ENCODE data around the gene TAPT1.

The TAPT1 gene

DNA sequence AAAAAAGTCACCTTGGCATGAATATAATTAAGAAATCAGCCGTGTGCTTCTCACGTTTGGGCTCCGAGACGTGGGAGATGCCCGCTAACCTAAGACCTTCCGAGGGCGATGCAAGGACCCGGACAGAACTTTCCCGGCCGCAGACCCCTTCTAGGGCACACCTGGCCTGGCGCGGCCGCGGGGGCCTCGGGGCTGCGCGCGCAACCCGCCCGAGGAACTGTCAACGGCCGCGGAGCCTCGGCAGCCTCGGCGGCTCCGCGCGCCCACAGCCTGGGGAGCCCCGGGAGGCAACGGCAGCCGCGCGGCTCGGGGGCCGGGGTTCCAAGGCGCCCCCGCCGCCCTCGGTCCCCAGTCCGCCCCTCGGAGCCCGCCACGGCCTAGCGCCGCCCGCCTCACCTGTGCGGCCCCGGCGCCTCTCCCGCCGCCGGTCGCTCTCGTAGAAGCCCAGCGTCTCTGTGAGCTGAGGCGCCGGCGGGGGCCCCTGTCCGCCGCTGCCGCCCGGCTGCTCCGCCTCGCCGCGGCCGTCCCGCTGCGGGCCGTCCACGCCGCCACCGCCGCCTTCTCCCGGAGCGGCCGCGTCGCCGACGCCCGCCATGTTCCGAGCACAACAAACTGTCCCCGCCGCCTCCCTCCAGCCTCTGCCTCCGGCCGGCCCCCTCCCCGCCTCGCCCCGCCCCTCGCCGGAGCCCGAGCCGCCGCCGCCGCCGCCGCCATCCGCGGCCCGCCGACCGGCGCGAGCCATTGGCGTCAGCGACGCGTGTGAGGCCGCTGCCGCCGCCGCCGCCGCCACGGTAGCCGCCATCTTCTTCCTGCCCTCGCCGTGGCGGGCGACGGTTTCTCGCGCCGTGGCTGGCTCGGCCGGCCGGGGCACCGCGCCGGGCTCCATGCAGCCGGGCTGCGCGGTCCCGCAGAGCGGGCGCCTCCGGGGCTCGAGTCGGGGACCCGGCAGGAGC, at the start of gene TAPT1:
Gene TAPT1 (minus strand): TSS at position 609 of the 953 bp plus-strand sequence. CDS start 14 bp downstream, at position 595.
- peak; percentile 32 for DNase-seq

DNA sequence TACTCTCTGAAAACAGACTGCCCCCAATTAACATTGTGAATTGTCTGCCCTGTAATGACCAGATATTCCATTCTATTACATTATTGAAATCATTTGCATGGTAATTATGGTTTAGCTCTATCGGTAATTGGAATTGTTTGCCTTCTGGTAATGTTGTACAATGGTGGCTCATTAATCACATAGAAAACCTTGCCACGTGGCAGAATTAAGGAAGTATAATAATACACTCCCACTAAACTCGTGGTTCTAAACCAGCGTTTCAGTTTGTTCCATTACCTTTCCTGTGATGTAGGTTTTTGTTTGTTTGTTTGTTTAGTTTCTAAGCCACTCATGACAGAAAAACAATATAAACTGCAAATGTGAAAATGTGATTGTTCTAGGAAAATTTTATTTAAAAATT, 45.1 kb upstream of the TAPT1 start:
- DNase-seq, result no peak

- no peak for DNase-seq
These were observed 44.4 kb upstream of the TAPT1 start for GRCh38 chr4:16270454-16271328.

DNA sequence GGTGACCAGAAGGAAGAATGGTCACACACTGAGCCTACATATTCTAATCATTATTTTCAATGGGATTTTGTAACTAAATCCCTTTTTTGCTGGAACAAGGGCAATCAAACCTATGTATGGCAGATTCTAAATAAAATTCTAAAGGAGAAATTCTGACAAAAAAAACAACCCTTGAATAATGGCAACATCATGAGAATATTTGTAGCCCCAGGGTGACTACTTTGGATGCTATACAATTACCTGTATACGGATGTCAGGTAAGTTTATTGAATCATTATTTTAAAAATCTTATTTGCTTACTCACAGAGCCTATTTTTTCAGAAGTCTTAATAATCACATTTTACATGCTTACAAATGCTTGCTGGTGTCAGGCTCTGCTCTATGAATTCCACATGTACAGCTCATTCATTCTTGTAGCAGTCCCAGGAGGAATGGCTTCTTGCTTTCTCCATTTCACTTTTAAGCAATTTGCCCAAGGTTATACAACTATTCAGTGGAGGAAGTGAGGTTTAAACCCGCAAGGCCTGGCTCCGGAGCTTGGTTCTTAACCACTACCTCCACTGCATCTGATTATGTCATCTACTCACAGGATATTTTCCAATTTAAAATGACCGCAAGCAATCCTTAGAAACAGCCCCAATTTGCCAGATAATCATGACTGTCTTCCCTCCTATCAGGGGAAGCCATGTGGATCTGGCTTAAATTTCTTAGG, 43.6 kb upstream of the TAPT1 start:
- DNase-seq, result peak; percentile 33

DNA sequence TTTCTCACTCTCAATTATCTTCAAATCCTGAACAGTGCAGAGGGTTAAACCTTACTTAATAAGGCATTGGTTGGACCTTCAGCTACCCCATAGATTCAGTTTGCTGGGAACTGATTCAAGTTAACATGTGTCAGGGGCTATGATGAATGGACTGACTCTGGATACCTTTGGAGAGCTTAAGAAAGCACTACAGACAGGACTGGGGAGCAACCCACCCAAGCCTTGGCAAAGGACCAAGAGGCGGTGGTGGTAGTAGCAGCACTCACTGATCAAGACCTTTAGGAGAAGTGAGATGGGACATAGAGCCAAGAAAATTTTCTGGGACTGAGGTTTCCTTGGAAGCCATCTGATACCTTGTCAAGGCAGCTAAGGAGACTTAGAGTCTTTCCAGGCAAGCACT, 43.0 kb upstream of the TAPT1 start:
- DNase-seq, result no peak

GRCh38 chr4:16268290-16268689, 42.0 kb upstream of the TAPT1 start:
- DNase-seq, result no peak

- no peak for DNase-seq
These were observed 41.4 kb upstream of the TAPT1 start for GRCh38 chr4:16267639-16268038.

GRCh38 chr4:16265820-16266219, 39.5 kb upstream of the TAPT1 start:
- no peak for DNase-seq

DNA sequence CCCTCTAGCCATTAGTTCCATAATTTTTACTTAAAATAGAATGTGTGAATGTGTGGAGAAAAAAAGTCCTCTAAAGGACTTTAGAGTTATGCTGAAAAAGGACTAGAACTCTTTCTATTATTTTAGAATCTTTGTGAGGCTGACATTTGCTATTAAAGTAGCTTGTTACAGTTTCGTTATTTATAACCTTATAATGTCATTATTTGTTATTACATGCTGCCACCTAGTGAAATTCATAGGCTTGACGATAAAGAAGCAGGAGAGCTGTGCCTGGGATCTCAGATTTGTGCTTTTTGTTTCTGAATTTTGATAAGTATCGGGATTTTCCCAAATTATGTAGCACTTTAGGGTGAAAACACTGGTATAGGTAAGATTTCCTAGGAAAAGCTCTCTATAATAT, 38.5 kb upstream of the TAPT1 start:
- no peak for DNase-seq

DNA sequence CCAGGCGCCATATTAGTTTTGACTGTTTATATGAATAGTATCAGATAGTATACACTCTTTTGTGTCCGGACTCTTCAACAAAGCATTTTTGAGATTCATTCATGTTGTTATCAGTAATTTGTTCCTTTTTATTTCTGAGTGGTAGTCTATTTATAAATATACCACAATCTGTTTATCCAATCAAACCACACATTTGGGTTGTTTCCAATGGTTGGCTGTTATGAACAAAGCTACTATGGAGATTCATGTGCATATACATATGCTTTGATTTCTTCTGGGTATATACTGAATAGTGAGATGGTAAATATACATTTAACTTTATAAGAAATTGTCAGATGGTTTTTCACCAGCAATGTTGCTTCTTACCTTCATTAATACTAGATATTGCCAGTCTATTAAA, 36.8 kb upstream of the TAPT1 start:
- no peak for DNase-seq

DNA sequence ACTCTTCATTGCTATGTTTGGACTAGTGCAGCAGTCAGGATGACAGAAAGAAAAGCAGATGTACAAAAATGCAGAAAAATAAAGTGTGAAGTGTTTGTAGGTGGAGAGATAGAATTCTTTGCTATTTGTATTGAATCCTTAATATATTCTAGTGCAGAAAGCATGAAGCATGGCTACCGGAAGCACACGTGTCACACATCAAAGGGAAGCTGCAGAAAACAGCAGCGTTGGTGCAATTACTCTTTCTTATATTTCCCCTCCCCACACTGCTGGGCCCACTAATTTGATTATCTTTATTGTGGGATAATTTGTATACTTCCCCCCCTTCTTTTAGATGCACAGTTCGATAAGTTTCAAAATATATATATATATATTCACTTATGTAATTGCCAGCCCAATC, 35.9 kb upstream of the TAPT1 start:
- no peak for DNase-seq

GRCh38 chr4:16261313-16261878, 35.1 kb upstream of the TAPT1 start:
- no peak for DNase-seq

DNA sequence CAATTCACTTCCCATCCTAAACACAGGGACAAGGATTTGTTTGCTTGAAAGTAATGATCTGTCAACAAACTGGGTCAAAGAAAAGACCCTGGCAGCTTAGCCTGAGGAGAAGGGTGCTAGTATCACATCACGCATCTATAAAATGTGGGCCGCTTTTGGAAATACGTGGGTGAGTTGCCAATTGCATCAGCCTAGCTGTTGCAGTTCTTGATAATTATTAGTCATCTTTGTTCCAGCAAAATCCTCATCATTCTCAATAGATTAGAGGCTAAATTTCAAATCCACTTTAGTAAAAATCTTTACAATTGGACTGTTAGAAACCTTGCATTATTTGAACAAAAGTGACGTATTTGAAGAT, 33.6 kb upstream of the TAPT1 start:
- DNase-seq, result no peak

- no peak for DNase-seq
These were observed 33.1 kb upstream of the TAPT1 start for GRCh38 chr4:16259241-16259888.

DNA sequence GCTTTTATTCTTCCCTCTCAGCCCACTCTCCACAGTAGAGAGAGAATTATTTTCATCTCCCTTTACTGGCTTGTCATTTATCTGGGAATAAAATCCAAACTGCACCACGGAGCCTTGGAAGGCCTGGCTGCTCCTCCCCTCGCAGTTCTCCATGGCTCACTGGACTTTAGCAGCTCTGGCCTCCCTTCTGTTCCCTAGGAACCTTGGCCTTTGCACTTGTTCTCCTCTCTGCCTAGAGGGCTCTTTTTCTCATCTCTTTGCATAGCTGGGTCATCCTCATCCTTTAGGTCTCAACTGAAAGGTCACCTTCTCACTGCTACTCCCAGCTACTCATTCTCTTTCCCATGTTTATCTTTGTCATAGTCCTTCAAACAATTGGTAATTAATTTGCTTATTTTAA, 31.3 kb upstream of the TAPT1 start:
- DNase-seq, result no peak

GRCh38 chr4:16256343-16256742, 30.1 kb upstream of the TAPT1 start:
- no peak for DNase-seq

DNA sequence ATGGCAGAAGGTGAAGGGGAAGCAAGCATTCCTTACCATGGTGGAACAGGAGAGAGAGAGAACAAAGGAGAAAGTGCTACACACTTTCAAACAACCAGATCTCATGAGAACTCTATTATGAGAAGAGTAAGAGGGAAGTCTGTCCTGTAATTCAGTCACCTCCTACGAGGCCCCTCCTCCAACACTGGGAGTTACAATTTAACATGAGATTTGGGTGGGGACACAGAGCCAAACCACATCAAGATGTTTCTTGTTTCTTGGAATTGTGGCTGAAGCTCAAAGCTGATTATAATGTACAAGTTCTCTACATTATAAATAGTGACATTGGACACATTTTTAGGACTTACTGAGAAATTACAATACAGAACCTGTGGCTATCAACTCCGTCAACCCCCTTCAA, 29.5 kb upstream of the TAPT1 start:
- DNase-seq, result no peak

DNA sequence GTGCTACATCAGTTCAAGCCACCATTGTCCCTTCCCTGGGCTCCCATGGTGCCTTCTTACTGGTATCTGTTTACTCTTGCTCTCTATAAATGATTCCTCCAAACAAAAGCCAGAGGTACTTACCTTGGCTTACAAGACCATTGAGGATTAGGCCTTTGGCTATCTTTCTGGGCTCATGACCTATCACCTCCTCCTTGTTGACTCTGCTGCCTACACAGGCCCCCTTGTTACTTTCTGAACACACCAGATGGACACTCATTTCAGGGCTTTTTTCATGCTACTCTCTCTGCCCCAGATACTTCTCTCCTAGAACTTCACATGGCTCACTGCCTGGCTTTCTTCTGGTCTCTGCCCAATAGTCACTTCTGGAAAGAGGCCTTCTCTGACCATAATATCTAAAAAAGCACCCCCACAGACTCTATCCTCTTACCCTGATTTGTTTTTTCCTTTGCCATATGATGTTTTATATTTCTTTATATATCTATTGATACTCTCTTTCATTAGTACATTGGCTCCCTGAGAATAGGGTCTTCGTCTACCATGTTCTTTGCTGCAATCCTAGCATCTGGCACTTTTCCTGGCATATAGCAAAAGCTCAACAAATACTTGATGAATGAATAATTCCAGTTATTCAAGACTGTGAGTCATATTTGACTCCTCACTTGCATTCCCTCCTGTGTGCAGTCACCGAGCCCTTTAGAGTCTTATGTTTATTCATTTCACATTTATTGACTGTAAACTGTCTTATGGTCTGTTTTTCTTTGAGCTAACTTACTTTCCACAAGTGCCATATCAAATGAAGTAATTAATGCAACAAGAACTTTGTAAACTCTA, 27.1 kb upstream of the TAPT1 start:
- DNase-seq, result no peak

DNA sequence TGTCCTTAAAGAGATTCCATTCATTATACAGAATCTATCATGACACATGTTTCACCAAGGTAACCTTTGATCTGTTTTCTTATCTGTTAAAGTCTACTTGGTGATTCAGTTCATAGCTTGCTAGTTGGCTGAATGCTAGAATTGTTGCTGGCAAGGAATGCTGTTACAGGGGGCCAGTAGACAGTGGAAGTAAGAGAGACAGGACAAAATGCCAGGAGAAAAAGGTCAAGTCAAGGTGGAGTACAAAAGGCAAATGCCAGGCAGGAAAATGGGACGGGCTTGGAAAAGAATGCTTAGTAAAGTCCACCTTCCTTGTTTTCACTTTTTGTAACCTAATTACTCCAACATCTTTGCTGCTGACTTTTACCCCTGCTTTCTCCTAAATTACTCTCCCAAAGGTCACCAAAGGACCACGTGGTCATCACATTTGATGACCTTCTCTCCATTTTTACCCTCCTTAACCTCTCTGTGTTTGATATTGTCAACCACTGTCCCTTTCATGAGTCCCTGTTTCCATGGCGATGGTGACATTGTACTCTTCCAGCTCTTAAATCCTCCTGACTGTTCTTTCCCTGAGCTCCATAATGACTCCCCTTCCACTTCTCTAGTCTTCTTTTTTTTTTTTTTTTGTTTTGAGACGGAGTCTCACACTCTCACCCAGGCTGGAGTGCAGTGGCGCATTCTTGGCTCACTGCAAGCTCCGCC, 24.5 kb upstream of the TAPT1 start:
- no peak for DNase-seq

GRCh38 chr4:16248605-16249004, 22.3 kb upstream of the TAPT1 start:
- DNase-seq, result no peak

GRCh38 chr4:16245241-16245640, 19.0 kb upstream of the TAPT1 start:
- no peak for DNase-seq
